HG02642 (cell line): ENCODE data around the gene AMER1.

Experiments used
- ATAC-seq: cut with Tn5 transposase; IDR thresholded peaks from one replicate; pipeline ENCODE4 v1.9.1; 2021; ENCODE audit warnings: mild to moderate bottlenecking; ENCODE audit not compliant: unreplicated experiment, poor library complexity

Gene AMER1

GRCh38 chrX:64186974-64187761 lies 18.3 kb downstream of the AMER1 start:
- no peak for ATAC-seq

GRCh38 chrX:64184396-64184795 lies 21.1 kb downstream of the AMER1 start:
- ATAC-seq = no peak

GRCh38 chrX:64182208-64182607 lies 23.3 kb downstream of the AMER1 start:
- no peak for ATAC-seq

GRCh38 chrX:64176876-64177275 lies 28.6 kb downstream of the AMER1 start:
- ATAC-seq = no peak

GRCh38 chrX:64169988-64170387 lies 35.5 kb downstream of the AMER1 start:
- no peak for ATAC-seq

- no peak for ATAC-seq
Measured at GRCh38 chrX:64152857-64153256, 52.7 kb downstream of the AMER1 start.

- ATAC-seq = no peak
Measured at GRCh38 chrX:64151911-64152310, 53.6 kb downstream of the AMER1 start.

- no peak for ATAC-seq
Measured at GRCh38 chrX:64150775-64151174, 54.7 kb downstream of the AMER1 start.
